Esophagus squamous epithelium (tissue), 4 donors: Measurements from ENCODE around the gene POLDIP3.

Experiments
- POLR2A ChIP-seq, 4 donors: fragments of 450-650 bp; IDR thresholded peaks; one replicate each; pipeline ENCODE4 v1.6.1; 2017; ENCODE audit warnings: antibody characterized with exemption in 4 of 4, mild to moderate bottlenecking in 4 of 4, moderate library complexity in 3 of 4
- TF ChIP-seq, protein P1 (sequence below), 6 experiments: fragments of 450-650 bp in 4 of 6; fragments of 200-600 bp in 2 of 6; sonication (generic) in 2 of 6; IDR thresholded peaks; one replicate each; pipeline ENCODE4 v1.5.1; 2016 to 2019; ENCODE audit warnings: antibody characterized with exemption in 6 of 6, mild to moderate bottlenecking in 4 of 6, moderate library complexity in 4 of 6

GRCh38 chr22:42627981-42628380 is 13.3 kb upstream of the POLDIP3 start:
- TF ChIP-seq, protein P1, sequence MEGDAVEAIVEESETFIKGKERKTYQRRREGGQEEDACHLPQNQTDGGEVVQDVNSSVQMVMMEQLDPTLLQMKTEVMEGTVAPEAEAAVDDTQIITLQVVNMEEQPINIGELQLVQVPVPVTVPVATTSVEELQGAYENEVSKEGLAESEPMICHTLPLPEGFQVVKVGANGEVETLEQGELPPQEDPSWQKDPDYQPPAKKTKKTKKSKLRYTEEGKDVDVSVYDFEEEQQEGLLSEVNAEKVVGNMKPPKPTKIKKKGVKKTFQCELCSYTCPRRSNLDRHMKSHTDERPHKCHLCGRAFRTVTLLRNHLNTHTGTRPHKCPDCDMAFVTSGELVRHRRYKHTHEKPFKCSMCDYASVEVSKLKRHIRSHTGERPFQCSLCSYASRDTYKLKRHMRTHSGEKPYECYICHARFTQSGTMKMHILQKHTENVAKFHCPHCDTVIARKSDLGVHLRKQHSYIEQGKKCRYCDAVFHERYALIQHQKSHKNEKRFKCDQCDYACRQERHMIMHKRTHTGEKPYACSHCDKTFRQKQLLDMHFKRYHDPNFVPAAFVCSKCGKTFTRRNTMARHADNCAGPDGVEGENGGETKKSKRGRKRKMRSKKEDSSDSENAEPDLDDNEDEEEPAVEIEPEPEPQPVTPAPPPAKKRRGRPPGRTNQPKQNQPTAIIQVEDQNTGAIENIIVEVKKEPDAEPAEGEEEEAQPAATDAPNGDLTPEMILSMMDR (IDR thresholded peaks at IDR 0.05), result no peak
- no peak for TF ChIP-seq POLR2A (IDR thresholded peaks at IDR 0.05)
